GM19372 (cell line): Measurements from ENCODE around the gene SP140.
"Not testable (repeated sequence)": the region's sequence is repeated elsewhere in the genome, so short reads cannot be mapped to it uniquely, and the experiment has no call there.

ENCODE experiments used
- ATAC-seq: cut with Tn5 transposase; IDR thresholded peaks from one replicate; pipeline ENCODE4 v1.9.1; 2021; ENCODE audit warnings: mild to moderate bottlenecking, low read depth, moderate library complexity; ENCODE audit not compliant: unreplicated experiment

SP140 gene

DNA sequence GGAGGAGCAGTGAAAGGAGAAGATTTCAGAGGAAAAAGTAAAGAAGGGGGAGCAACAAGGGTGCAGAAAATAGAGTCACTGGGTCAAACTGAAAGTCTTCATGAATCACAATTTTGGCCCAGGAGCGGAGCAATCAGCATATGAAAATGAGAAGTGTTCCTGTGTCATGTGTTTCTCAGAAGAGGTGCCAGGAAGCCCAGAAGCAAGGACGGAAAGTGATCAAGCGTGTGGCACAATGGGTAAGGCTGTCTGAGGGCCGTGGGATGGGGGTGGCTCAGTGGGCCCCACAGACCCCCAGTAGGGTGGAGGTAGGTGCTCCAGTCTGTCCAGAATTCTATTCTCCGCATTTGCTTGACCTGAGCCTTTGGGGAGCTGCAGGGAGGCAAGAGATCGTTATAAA, 44.2 kb downstream of the SP140 start:
- ATAC-seq, result no peak

DNA sequence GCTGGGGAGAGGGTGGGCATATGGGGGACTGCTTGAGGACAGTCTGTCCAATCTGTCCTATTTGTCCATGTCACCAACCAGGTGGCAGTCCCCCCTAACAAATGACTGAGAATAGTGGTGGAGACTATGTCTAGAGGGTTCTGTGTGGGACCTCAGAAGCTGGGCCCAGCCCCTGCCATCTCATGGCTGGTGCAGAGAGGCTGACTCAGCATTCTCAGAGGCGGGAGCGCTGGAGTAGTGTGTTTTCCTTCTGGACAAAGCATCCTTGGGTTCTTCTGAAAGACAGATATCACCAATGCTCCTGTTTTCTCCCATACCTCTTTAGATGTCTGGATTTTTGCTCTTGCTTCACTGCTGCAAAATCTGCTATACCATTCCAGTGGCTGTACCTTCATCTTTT, 57.4 kb downstream of the SP140 start:
- no peak for ATAC-seq

DNA sequence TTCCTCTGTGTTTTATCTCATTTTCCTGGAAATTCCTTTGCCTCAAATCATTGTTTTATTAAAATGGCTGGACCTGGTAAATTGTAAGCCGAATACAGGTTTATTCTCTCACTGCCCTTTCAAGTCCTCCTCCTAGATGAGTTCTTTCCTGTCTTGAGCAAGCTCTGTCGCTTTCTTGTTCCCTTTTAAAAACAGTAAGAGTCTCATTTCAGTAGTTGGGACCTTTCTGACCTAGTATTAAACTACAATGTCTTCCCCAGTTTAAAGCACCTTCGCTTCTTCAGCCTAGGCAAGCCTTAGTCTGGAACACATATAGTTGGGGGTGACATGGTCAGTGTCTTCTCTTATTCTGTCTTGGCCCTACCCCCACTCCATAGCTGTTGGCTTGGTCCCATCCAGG, 60.5 kb downstream of the SP140 start:
- ATAC-seq, result no peak

DNA sequence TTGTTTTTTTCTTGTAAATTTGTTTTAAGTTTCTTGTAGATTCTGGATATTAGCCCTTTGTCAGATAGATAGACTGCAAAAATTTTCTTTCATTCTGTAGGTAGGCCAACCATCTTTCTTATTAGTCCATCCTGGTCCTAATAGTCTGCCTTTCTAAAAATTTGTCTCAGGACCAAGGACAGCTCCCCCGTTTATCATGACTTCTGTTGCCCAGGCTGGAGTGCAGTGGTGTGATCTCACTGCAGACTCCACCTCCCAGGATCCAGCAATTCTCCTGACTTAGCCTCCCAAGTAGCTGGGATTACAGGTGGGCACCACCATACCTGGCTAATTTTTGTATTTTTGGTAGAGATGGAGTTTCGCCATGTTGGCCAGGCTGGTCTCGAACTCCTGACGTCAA, 63.8 kb downstream of the SP140 start:
- ATAC-seq, result not testable (repeated sequence)

DNA sequence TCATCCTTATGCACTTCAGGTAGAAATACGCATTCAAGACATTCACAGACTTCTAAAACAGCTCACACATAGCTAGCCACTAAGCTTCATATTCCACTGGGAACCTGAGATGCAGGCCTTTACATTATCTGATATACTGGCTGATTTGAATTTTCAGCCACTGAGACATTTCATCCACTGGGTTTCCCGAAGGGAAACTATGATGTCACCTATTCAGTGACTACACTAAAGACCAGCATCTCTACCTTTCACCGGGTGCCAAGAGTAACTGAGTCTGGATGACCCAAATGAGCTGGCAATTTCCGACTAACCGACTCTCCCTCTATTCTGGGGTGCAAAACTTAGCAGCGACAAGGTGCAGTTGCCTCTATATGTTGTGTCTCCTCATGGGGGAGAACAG, 69.7 kb downstream of the SP140 start:
- no peak for ATAC-seq

- ATAC-seq, result no peak
Observed at GRCh38 chr2:230296917-230297316, 71.4 kb downstream of the SP140 start.

DNA sequence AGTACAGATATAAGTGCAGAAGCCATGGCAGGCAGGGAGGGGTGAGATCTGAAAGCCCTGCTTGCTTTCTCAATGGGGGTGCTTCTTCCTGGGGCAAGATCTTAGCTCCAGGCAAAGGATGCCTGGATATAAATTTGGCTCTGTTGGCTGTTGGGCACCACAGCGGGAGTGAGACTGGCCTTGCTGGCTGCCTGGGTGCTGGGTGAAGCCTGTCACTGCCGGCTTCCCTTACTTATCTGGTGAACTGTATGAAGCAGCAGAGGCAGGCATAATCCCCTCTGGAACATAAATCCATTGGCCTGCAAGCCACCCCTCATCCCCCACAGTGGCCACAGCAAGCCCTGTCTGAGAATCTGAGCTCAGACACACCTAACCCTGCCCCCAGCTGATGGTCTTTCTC, 74.1 kb downstream of the SP140 start:
- no peak for ATAC-seq

GRCh38 chr2:230305416-230306275, 80.1 kb downstream of the SP140 start:
- no peak for ATAC-seq

- ATAC-seq, result no peak
Observed at GRCh38 chr2:230306474-230306873, 80.9 kb downstream of the SP140 start.

DNA sequence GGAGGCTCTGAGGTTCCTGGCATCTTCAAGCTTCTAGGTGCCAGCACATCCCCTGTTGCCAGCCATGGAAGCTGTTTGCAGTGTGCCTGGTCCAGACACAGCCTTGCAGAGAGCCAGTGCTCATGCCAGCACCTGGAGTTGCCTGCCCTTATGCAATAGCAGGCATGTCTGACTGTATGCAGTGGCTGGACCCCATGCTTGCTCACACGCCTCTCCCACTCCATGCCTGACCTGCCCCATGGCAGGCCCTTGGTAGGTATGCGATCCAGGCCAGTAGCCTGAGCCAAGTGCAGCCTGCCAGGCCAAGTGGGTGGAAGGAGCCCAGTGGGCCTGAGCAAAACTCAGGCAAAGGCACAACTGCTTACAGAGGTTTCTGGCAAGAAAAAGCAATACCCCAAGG, 81.9 kb downstream of the SP140 start:
- ATAC-seq, result no peak

DNA sequence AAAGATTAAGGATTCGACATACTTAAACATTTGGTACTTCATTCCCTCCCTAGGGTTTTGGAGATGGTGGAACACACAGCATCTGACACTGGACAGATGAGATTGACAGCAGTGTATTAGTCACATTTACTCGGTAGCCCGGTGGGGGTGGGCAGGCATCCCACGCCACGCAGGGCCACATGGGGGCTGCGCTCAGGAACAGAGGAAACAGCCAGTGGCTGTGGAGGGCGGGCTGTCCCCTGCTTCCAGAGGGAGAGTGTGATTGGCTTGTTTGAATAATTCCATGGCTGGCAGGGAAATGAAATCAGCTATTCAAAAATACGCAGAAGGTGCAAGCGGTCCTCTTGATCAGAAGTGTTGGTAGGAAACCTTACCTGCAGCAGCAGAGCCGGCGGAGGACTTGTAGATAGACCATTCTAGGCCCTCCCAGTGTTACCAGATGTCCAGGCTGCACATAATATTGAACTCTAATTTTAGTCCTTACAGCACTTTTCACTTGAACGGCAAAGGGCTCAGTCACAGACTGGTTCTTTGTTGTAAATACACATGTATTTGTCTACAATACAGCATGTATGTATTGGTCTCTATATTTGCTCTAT, 83.0 kb downstream of the SP140 start:
- no peak for ATAC-seq

DNA sequence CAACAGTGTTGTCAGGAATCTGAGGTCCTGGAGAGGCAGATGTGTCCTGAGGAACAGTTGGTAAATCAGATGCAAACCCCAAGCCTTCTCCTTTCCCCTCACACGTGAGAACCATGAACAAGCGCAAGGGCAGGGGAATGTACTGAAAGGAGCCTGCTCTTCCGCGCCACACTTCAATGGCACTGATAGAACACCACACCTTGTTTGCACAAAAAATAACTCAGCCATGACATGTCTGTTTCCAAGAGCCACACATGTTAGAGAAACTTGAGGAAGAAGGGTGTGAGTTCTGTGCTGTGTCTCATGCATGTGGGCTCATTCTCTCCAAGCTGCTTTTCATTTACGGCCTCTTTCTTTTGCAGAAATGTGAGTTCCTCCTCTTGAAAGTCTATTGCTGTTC, 85.3 kb downstream of the SP140 start:
- not testable (repeated sequence) for ATAC-seq

- ATAC-seq, result not testable (repeated sequence)
Observed at GRCh38 chr2:230311634-230312033, 86.1 kb downstream of the SP140 start.

GRCh38 chr2:230312638-230313037, 87.1 kb downstream of the SP140 start:
- no peak for ATAC-seq

DNA sequence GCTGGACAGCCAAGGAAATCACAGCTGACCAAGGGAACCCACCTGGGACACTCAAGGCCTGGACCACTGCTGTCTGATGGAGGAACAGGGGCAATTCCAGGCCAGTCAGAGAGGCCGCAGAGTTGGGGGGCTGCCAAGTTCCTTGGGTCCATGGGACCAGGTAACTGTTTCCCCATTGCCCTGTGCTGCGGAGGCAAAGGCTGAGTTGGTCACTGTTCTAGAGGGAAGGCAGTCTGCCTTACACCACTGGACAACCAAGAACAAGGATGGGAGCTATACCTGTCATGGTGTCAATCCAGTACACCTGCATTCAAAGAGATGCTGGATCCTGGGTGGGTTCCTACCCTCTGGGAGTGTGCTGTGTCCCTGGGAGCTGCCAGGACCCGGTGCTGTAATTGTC, 91.8 kb downstream of the SP140 start:
- no peak for ATAC-seq

- no peak for ATAC-seq
Observed at GRCh38 chr2:230318190-230319121, 92.9 kb downstream of the SP140 start.

GRCh38 chr2:230319211-230319862, 93.8 kb downstream of the SP140 start:
- peak; percentile 92 for ATAC-seq

- no peak for ATAC-seq
Observed at GRCh38 chr2:230321031-230321430, 95.5 kb downstream of the SP140 start.

DNA sequence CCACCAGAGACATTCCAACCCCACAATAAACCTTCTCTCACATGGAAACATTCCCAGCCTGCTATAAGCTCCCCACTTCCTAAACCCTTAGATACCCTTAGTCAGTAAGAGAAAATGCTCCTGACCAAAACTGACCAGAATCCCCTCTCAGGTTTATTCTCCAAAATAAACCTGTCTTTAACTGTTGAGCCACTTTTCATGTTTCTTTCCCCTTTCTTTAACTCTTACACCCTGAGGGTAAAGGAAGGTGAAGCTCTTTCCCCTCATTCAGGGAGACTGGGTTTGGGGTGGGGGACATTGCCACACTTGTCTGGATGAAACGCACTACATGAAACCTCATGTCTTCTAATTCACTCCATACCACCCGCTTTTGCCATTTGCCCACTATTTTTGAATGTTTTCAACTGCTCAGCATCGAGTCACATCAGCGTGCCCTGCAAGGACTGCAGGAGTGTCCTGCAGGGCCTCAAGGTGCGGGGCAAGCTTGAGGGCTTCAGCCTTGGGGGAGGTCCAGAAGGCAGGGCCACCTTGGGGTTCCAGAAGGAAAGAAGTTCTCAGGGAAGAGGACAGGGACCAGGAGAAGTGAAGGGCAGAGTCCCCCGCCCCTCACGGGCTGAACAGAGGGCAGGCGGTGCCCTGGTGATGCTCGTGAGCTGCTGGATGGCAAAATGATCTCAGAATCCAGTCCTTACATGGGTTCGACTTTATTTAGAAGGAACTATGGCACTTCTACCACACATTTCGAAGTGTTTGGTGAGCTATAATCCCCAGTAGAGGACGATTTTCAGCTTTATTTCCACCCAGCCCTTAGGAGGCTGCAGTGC, 97.2 kb downstream of the SP140 start:
- no peak for ATAC-seq
